ENCODE data around the gene HSF5.

Gene HSF5, protein sequence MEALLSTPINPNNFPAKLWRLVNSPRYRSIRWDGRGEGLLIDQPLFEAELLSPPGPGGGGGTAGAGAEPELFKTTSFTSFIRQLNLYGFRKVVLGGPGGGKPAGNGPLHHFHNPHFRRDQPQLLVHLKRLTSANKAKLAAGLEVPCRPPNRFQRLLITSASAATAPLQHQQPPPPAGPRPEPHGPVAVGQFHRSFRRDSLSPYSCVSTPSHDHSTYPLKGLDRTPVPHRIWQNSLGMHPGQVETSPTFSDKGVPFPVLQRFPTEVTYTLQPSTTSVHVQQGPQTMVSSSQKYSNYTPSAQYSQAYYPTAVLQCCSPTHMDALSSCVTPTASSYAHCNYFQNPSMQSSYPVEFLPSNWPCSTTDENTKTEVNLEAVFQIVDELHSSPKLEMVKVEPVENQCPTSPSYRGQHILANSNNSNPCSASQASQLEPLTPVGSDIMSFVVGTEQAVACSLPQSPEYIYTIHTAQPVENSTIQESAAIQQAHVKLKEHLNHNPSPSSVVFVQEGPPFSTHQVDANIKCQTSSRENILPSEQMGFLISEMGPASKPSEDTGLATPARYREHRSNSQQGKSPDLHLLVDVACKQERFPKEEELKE

DNA sequence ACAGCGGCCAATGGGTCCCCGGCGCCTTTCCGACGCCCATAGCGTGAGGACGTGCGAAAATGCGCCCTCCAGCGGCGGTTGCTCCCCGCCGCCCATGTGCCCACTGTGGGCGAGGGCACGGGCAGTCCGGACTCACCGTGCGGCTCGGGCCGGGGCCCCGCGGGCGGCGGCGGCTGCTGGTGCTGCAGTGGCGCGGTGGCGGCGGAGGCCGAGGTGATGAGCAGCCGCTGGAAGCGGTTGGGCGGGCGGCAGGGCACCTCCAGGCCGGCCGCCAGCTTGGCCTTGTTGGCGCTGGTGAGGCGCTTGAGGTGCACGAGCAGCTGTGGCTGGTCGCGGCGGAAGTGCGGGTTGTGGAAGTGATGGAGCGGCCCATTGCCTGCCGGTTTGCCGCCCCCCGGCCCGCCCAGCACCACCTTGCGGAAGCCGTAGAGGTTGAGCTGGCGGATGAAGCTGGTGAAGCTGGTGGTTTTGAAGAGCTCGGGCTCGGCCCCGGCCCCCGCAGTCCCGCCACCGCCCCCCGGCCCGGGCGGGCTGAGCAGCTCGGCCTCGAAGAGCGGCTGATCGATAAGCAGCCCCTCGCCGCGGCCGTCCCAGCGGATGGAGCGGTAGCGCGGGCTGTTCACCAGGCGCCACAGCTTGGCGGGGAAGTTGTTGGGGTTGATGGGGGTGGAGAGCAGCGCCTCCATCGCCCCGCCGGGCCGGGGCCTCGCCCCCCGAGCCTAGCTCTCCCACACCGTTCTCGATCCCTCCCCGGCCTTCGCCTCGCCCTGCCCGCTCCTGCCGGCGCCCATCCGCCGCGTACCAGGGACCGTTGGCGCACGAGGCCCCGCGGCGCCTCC lies at the start of gene HSF5:
HSF5 (minus strand) TSS at position 820 of the 839 bp plus-strand sequence; CDS start at position 686, 134 bp downstream.
- no peak for DNase-seq (ENCODE audit: low read depth)
- H3K4me3 ChIP-seq (ENCODE audit: low read length) = no peak within 1 kb of the TSS
- TF ChIP-seq, protein P1, sequence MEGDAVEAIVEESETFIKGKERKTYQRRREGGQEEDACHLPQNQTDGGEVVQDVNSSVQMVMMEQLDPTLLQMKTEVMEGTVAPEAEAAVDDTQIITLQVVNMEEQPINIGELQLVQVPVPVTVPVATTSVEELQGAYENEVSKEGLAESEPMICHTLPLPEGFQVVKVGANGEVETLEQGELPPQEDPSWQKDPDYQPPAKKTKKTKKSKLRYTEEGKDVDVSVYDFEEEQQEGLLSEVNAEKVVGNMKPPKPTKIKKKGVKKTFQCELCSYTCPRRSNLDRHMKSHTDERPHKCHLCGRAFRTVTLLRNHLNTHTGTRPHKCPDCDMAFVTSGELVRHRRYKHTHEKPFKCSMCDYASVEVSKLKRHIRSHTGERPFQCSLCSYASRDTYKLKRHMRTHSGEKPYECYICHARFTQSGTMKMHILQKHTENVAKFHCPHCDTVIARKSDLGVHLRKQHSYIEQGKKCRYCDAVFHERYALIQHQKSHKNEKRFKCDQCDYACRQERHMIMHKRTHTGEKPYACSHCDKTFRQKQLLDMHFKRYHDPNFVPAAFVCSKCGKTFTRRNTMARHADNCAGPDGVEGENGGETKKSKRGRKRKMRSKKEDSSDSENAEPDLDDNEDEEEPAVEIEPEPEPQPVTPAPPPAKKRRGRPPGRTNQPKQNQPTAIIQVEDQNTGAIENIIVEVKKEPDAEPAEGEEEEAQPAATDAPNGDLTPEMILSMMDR (conservative IDR thresholded peaks at IDR 0.05; ENCODE audit: low read depth, low read length) = peak; percentile 21

DNA sequence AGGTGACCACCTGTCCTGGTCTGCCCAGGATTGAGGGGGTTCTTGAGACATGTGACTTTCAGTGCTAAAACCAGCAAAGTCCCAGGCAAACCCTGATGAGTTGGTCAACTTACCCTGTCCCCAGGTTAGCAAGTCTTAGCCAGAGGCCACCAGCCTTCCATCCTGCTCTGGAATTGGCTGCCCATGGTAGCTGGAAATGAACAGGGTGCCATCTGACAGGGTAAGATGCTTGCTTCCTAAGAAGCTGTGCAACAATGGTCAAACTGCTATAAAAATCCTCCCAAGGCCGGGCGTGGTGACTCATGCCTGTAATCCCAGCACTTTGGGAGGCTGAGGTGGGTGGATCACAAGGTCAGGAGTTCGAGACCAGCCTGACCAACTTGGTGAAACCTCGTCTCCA lies 49.1 kb upstream of the HSF5 start:
- TF ChIP-seq, protein P1 (conservative IDR thresholded peaks at IDR 0.05; ENCODE audit: low read depth, low read length) = no peak
- no peak for DNase-seq (ENCODE audit: low read depth)
- no peak overlapping the region for H3K4me3 ChIP-seq (ENCODE audit: low read length)

DNA sequence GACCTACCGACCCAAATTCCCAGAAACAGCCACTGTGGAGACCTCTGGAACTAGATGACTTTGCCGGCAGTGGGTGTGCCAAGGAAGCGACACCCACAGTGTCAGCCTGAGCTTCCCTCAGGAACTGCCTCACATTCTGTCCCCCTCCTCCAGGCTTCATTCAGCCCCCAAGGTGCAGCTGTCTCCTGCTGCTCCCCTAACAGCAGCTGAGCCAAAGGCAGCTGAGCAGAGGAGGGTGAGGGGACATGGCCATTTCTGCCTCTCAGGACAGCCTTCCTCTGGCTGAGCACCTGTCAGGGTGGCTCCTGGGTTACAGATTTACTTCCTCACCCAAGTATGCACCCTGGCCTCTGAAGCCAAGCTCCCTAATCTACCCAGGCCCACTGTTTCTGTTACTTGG lies 48.3 kb upstream of the HSF5 start:
- TF ChIP-seq, protein P1 (conservative IDR thresholded peaks at IDR 0.05; ENCODE audit: low read depth, low read length) = no peak
- no peak overlapping the region for H3K4me3 ChIP-seq (ENCODE audit: low read length)
- no peak for DNase-seq (ENCODE audit: low read depth)

DNA sequence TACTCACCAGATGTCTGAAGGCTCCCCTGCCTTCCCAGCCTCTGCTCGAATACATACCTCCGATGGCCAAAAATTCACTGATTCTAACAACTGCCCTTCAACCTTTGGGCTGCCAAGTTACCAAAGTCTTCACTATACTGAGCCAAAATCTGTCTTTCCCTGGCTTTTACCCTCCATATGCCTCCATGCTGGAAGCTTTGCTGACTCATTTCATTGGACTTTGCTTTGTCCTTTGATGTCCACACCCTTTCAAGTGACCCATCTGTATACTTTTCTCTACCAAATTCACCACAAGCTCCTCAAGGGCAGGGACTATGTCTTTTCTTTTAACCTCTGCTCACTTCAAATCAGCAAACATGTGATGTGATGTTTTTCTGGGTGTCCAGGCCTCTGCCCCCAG lies 47.2 kb upstream of the HSF5 start:
- no peak for DNase-seq (ENCODE audit: low read depth)
- H3K4me3 ChIP-seq (ENCODE audit: low read length) = no peak overlapping the region
- TF ChIP-seq, protein P1 (conservative IDR thresholded peaks at IDR 0.05; ENCODE audit: low read depth, low read length) = no peak

DNA sequence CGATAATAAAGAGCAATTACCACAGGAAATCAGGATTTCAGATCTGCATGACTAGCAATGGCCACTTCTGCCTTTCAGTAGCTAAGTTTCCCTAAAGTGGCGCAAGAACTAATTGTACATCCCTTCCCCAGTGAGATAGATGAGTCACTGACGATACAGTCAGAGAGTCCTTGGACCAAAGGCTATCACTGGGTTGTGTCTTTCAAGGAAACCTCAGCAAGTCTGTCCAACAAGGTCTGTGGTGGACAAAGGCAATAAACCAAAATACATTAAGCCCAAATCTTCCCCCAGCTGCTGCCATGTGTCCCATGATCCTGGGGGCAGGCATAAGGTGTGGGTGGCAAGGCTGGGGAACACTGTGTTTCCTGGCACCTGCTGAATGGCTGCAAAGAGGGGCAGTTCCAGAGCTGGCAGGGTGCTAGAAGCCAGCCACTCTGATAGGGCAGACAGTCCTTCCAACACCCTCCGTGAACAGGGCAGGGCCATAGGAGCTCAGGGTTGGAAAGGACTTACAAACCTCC lies 46.8 kb upstream of the HSF5 start:
- DNase-seq (ENCODE audit: low read depth) = no peak
- TF ChIP-seq, protein P1 (conservative IDR thresholded peaks at IDR 0.05; ENCODE audit: low read depth, low read length) = no peak
- H3K4me3 ChIP-seq (ENCODE audit: low read length) = no peak overlapping the region

DNA sequence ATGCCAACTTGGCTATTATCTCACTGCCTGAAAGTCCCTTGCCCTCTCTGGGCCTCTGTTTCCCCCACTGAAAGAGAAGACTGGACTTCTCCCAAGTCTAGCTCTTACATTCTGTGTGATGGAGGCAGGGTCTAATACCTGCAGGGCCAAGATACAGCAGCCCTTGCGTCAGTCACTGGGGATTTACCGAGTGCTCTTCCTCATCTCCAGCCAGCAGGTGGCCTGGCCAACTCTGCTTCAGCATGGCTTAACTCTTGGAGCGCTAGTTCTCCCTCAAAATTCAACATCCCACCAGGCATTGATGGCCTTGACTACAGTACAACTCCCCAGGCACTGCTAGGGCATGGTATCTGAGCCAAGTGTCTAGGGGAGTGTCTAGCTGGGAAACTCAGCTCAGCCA lies 46.1 kb upstream of the HSF5 start:
- TF ChIP-seq, protein P1 (conservative IDR thresholded peaks at IDR 0.05; ENCODE audit: low read depth, low read length) = no peak
- H3K4me3 ChIP-seq (ENCODE audit: low read length) = no peak overlapping the region
- DNase-seq (ENCODE audit: low read depth) = no peak
